ENCODE results near the gene HNF4A.

The HNF4A gene

DNA sequence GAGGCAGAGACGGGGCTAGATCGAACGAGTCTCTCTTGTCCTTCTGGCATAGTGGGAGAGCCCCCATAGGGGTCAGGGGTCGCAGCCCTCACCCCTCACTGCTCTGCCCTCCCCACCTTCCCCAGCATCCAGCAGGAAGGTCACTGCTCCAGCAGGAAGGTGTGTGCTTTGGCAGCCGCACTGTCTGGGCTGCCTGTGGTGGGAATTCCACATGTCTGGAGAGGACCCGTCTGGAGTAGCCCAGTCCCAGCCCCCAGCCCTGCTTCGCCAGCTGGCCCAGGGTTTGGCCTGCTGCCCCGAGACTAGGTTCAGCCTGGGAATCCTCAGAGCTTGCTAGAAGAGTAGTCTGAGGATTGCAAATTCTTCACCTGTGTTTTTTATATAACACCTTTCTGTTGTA is 21.2 kb upstream of the HNF4A start (continued):
- TF ChIP-seq ZNF830 (tag by site-specific recombination; IDR thresholded peaks at IDR 0.05; ENCODE audit: low read depth) (no peak), KLF8 (tag by site-specific recombination; IDR thresholded peaks at IDR 0.05) (no peak), ZNF501 (tag by site-specific recombination; IDR thresholded peaks at IDR 0.05) (no peak)

DNA sequence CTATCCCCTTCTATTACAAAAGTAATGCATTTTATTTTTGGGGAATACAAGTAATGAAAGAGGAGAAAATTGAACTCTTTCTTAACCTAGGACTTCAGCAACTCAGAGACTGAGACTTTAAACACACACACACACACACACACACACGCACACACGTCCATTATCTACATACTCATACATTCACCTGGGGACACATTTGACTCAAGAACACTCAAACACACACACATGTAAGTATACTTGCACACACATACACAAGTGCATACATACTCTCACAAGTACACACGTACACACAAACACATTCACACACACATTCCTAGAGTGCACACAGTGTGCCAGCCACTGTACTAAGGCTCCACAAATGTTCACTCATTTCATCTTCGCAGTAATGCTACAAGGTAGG is 20.8 kb upstream of the HNF4A start:
- Histone ChIP-seq H3K36me3 (ENCODE audit: control insufficient read depth in 2 of 2, insufficient read depth in 1 of 2, low read length in 2 of 2) (no peaks in the 10 kb centered on the region), H3K9me3 (ENCODE audit: control insufficient read depth, insufficient read depth, low read depth, low read length) (no peaks in the 10 kb centered on the region), H3K4me3 (ENCODE audit: low read depth, low read length) (no peak overlapping the region), H3K4me1 (ENCODE audit: control insufficient read depth, insufficient read depth, low read length) (no peaks in the 10 kb centered on the region), H3K27ac (ENCODE audit: extremely low read depth, low read depth, low read length) (no peak overlapping the region)
- TF ChIP-seq, protein P1, sequence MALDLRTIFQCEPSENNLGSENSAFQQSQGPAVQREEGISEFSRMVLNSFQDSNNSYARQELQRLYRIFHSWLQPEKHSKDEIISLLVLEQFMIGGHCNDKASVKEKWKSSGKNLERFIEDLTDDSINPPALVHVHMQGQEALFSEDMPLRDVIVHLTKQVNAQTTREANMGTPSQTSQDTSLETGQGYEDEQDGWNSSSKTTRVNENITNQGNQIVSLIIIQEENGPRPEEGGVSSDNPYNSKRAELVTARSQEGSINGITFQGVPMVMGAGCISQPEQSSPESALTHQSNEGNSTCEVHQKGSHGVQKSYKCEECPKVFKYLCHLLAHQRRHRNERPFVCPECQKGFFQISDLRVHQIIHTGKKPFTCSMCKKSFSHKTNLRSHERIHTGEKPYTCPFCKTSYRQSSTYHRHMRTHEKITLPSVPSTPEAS (tag by site-specific recombination; IDR thresholded peaks at IDR 0.05): 0 out of 2 replicates have a peak, but pooled peaks have one; percentile 27
- TF ChIP-seq, protein P2, sequence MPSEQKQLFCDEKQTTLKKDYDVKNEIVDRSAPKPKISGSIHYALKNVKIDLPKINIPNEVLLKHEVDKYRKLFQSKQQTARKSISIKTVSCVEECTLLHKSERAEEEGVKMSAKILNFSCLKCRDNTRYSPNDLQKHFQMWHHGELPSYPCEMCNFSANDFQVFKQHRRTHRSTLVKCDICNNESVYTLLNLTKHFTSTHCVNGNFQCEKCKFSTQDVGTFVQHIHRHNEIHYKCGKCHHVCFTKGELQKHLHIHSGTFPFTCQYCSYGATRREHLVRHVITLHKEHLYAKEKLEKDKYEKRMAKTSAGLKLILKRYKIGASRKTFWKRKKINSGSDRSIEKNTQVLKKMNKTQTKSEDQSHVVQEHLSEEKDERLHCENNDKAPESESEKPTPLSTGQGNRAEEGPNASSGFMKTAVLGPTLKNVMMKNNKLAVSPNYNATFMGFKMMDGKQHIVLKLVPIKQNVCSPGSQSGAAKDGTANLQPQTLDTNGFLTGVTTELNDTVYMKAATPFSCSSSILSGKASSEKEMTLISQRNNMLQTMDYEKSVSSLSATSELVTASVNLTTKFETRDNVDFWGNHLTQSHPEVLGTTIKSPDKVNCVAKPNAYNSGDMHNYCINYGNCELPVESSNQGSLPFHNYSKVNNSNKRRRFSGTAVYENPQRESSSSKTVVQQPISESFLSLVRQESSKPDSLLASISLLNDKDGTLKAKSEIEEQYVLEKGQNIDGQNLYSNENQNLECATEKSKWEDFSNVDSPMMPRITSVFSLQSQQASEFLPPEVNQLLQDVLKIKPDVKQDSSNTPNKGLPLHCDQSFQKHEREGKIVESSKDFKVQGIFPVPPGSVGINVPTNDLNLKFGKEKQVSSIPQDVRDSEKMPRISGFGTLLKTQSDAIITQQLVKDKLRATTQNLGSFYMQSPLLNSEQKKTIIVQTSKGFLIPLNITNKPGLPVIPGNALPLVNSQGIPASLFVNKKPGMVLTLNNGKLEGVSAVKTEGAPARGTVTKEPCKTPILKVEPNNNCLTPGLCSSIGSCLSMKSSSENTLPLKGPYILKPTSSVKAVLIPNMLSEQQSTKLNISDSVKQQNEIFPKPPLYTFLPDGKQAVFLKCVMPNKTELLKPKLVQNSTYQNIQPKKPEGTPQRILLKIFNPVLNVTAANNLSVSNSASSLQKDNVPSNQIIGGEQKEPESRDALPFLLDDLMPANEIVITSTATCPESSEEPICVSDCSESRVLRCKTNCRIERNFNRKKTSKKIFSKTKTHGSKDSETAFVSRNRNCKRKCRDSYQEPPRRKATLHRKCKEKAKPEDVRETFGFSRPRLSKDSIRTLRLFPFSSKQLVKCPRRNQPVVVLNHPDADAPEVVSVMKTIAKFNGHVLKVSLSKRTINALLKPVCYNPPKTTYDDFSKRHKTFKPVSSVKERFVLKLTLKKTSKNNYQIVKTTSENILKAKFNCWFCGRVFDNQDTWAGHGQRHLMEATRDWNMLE (tag by site-specific recombination; conservative IDR thresholded peaks at IDR 0.05; ENCODE audit: low read depth): no peak
- ChIA-PET POLR2A (no interaction called here), CTCF (interaction anchor here (0.6 to 0.7 kb wide), 2 partner anchors 66 to 593 kb away, joined by 3 read pairs; no protein-coding TSS in a partner anchor)

DNA sequence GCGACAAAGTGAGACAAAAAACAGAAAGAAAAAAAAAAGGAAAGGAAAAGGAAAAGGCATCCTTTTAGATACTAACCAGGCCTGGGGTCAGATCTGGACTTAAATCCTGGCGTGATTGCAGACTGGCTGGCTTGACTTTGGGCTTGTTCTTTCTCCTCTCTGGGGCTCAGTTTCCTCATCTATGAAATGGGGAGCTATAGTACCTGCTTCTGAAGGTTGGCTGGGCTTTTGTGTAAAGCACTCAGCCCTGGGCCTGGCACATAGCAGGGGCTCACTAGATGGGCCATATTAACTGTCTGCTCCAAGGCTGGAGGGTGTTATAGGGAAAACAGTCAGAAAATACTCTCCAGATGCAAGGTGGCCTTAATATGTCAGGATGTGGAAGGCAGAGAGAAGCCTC is 19.8 kb upstream of the HNF4A start:
- POLR2A ChIA-PET: no interaction called here
- Histone ChIP-seq H3K4me1 (ENCODE audit: control insufficient read depth, insufficient read depth, low read length) (no peaks in the 10 kb centered on the region), H3K9me3 (ENCODE audit: control insufficient read depth, insufficient read depth, low read depth, low read length) (no peaks in the 10 kb centered on the region), H3K36me3 (ENCODE audit: control insufficient read depth in 2 of 2, insufficient read depth in 1 of 2, low read length in 2 of 2) (no peaks in the 10 kb centered on the region), H3K4me3 (ENCODE audit: low read depth, low read length) (no peak overlapping the region), H3K27ac (ENCODE audit: extremely low read depth, low read depth, low read length) (no peak overlapping the region)
- TF ChIP-seq, protein P3, sequence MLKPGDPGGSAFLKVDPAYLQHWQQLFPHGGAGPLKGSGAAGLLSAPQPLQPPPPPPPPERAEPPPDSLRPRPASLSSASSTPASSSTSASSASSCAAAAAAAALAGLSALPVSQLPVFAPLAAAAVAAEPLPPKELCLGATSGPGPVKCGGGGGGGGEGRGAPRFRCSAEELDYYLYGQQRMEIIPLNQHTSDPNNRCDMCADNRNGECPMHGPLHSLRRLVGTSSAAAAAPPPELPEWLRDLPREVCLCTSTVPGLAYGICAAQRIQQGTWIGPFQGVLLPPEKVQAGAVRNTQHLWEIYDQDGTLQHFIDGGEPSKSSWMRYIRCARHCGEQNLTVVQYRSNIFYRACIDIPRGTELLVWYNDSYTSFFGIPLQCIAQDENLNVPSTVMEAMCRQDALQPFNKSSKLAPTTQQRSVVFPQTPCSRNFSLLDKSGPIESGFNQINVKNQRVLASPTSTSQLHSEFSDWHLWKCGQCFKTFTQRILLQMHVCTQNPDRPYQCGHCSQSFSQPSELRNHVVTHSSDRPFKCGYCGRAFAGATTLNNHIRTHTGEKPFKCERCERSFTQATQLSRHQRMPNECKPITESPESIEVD (tag by site-specific recombination; IDR thresholded peaks at IDR 0.05): no peak
- TF ChIP-seq, protein P4, sequence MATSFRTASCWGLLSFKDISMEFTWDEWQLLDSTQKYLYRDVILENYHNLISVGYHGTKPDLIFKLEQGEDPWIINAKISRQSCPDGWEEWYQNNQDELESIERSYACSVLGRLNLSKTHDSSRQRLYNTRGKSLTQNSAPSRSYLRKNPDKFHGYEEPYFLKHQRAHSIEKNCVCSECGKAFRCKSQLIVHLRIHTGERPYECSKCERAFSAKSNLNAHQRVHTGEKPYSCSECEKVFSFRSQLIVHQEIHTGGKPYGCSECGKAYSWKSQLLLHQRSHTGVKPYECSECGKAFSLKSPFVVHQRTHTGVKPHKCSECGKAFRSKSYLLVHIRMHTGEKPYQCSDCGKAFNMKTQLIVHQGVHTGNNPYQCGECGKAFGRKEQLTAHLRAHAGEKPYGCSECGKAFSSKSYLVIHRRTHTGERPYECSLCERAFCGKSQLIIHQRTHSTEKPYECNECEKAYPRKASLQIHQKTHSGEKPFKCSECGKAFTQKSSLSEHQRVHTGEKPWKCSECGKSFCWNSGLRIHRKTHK (tag by site-specific recombination; IDR thresholded peaks at IDR 0.05): no peak
- TF ChIP-seq ZNF514 (tag by site-specific recombination; IDR thresholded peaks at IDR 0.05) (no peak), ZNF324 (tag by site-specific recombination; IDR thresholded peaks at IDR 0.05) (no peak), ZNF157 (tag by site-specific recombination; IDR thresholded peaks at IDR 0.05) (no peak), PRDM1 (tag by site-specific recombination; IDR thresholded peaks at IDR 0.05) (no peak), ZNF433 (tag by site-specific recombination; IDR thresholded peaks at IDR 0.05; ENCODE audit: low read depth) (no peak), ZNF138 (tag by site-specific recombination; IDR thresholded peaks at IDR 0.05; ENCODE audit: borderline replicate concordance) (no peak)
- TF ChIP-seq, protein P5, sequence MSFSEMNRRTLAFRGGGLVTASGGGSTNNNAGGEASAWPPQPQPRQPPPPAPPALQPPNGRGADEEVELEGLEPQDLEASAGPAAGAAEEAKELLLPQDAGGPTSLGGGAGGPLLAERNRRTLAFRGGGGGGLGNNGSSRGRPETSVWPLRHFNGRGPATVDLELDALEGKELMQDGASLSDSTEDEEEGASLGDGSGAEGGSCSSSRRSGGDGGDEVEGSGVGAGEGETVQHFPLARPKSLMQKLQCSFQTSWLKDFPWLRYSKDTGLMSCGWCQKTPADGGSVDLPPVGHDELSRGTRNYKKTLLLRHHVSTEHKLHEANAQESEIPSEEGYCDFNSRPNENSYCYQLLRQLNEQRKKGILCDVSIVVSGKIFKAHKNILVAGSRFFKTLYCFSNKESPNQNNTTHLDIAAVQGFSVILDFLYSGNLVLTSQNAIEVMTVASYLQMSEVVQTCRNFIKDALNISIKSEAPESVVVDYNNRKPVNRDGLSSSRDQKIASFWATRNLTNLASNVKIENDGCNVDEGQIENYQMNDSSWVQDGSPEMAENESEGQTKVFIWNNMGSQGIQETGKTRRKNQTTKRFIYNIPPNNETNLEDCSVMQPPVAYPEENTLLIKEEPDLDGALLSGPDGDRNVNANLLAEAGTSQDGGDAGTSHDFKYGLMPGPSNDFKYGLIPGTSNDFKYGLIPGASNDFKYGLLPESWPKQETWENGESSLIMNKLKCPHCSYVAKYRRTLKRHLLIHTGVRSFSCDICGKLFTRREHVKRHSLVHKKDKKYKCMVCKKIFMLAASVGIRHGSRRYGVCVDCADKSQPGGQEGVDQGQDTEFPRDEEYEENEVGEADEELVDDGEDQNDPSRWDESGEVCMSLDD (tag by site-specific recombination; IDR thresholded peaks at IDR 0.05): no peak
- TF ChIP-seq, protein P6, sequence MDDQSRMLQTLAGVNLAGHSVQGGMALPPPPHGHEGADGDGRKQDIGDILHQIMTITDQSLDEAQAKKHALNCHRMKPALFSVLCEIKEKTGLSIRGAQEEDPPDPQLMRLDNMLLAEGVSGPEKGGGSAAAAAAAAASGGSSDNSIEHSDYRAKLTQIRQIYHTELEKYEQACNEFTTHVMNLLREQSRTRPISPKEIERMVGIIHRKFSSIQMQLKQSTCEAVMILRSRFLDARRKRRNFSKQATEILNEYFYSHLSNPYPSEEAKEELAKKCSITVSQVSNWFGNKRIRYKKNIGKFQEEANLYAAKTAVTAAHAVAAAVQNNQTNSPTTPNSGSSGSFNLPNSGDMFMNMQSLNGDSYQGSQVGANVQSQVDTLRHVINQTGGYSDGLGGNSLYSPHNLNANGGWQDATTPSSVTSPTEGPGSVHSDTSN (CRISPR knock-in tag; IDR thresholded peaks at IDR 0.05): no peak
- CTCF ChIA-PET: no interaction called here
